WTC11 (cell line): ENCODE results near the gene PTPN2. TPM values are rescaled to one million over a fixed set of nuclear protein-coding genes. Genes with fewer than 3 reads are reported as not detected.

ENCODE experiments used
- ATAC-seq: fragments of 200-7000 bp; cut with Tn5 transposase; 2 replicates; pipeline ENCODE4 v1.10.0; 2021; ENCODE audit warnings: mild to moderate bottlenecking, moderate library complexity
- CTCF ChIA-PET: fragments of 300-600 bp; sonication (Branson Sonifier 250); formaldehyde crosslinking; loops from one replicate; lab custom pipeline; 2021; ENCODE audit warnings: antibody characterized with exemption; lab: Charles Lee
- POLR2A ChIA-PET: fragments of 350-600 bp; sonication (Branson Sonifier 250); formaldehyde crosslinking; loops from one replicate; lab custom pipeline; 2021; ENCODE audit warnings: antibody characterized with exemption; lab: Charles Lee
- DNase-seq: peaks from one replicate; pipeline ENCODE4 v3.0.0; 2021; ENCODE audit warnings: low spot score
- H3K27ac Mint-ChIP-seq: 2 replicates; pipeline ENCODE4 v1.8.0; 2021; ENCODE audit warnings: mixed read lengths
- H3K27me3 Mint-ChIP-seq: 2 replicates; pipeline ENCODE4 v1.8.0; 2021; ENCODE audit warnings: low read depth, mild to moderate bottlenecking, moderate library complexity, mixed read lengths
- H3K36me3 Mint-ChIP-seq: 2 replicates; pipeline ENCODE4 v1.8.0; 2021; ENCODE audit warnings: mixed read lengths
- H3K4me1 Mint-ChIP-seq: 2 replicates; pipeline ENCODE4 v1.8.0; 2022; ENCODE audit warnings: mixed read lengths
- H3K4me3 Mint-ChIP-seq: 2 replicates; pipeline ENCODE4 v1.8.0; 2021; ENCODE audit warnings: mild to moderate bottlenecking, moderate library complexity, mixed read lengths
- H3K9me3 Mint-ChIP-seq: 2 replicates; pipeline ENCODE4 v1.8.0; 2021; ENCODE audit warnings: mixed read lengths
- ATF2 ChIP-seq: sonication (generic); formaldehyde crosslinking; IDR thresholded peaks from 2 replicates; pipeline ENCODE4 v1.8.1; 2022; ENCODE audit warnings: low read depth, missing genetic modification reagents, borderline replicate concordance
- ATF6 ChIP-seq: sonication (generic); formaldehyde crosslinking; IDR thresholded peaks from 2 replicates; pipeline ENCODE4 v1.8.1; 2023; ENCODE audit warnings: mild to moderate bottlenecking, missing genetic modification reagents
- CREM ChIP-seq: sonication (generic); formaldehyde crosslinking; IDR thresholded peaks from 2 replicates; pipeline ENCODE4 v1.8.1; 2022; ENCODE audit warnings: mild to moderate bottlenecking, missing genetic modification reagents, moderate library complexity
- ELF4 ChIP-seq: sonication (generic); formaldehyde crosslinking; IDR thresholded peaks from 2 replicates; pipeline ENCODE4 v1.8.1; 2022; ENCODE audit warnings: low read depth, mild to moderate bottlenecking, moderate library complexity, missing genetic modification reagents
- FOXP1 ChIP-seq: sonication (generic); formaldehyde crosslinking; IDR thresholded peaks from 2 replicates; pipeline ENCODE4 v1.8.0; 2022; ENCODE audit warnings: missing genetic modification reagents, mild to moderate bottlenecking, moderate library complexity, borderline replicate concordance
- GABPB1 ChIP-seq: sonication (generic); formaldehyde crosslinking; IDR thresholded peaks from 2 replicates; pipeline ENCODE4 v1.8.1; 2023; ENCODE audit warnings: mild to moderate bottlenecking, missing genetic modification reagents
- KAT7 ChIP-seq: sonication (generic); formaldehyde crosslinking; IDR thresholded peaks from 2 replicates; pipeline ENCODE4 v1.8.1; 2023; ENCODE audit warnings: missing genetic modification reagents, mild to moderate bottlenecking, borderline replicate concordance
- MXD4 ChIP-seq: fragments of 250-450 bp; sonication (Bioruptor Pico); IDR thresholded peaks from 2 replicates; pipeline ENCODE4 v1.8.0; 2021; ENCODE audit warnings: mild to moderate bottlenecking, moderate library complexity, borderline replicate concordance
- NFATC4 ChIP-seq: fragments of 250-450 bp; sonication (Bioruptor Pico); IDR thresholded peaks from 2 replicates; pipeline ENCODE4 v1.9.0; 2021; ENCODE audit warnings: mild to moderate bottlenecking
- PRDM15 ChIP-seq: sonication (generic); formaldehyde crosslinking; IDR thresholded peaks from 2 replicates; pipeline ENCODE4 v1.8.0; 2022; ENCODE audit warnings: missing genetic modification reagents
- SOX15 ChIP-seq: fragments of 250-450 bp; sonication (Bioruptor Pico); IDR thresholded peaks from 2 replicates; pipeline ENCODE4 v1.9.0; 2021; ENCODE audit warnings: mild to moderate bottlenecking
- USF1 ChIP-seq: sonication (generic); formaldehyde crosslinking; IDR thresholded peaks from 2 replicates; pipeline ENCODE4 v1.8.0; 2022; ENCODE audit warnings: mild to moderate bottlenecking, missing genetic modification reagents
- ZMAT4 ChIP-seq: fragments of 250-450 bp; sonication (Bioruptor Pico); IDR thresholded peaks from 2 replicates; pipeline ENCODE4 v1.9.0; 2021; ENCODE audit warnings: mild to moderate bottlenecking
- ZNF232 ChIP-seq: sonication (generic); formaldehyde crosslinking; IDR thresholded peaks from 2 replicates; pipeline ENCODE4 v1.8.0; 2022; ENCODE audit warnings: mild to moderate bottlenecking, missing genetic modification reagents
- ZNF281 ChIP-seq: sonication (generic); formaldehyde crosslinking; IDR thresholded peaks from 2 replicates; pipeline ENCODE4 v1.8.0; 2023; ENCODE audit warnings: mild to moderate bottlenecking, missing genetic modification reagents
- ZNF512 ChIP-seq: sonication (generic); formaldehyde crosslinking; IDR thresholded peaks from 2 replicates; pipeline ENCODE4 v1.8.1; 2022; ENCODE audit warnings: missing genetic modification reagents, borderline replicate concordance
- ZNF671 ChIP-seq: fragments of 250-450 bp; sonication (Bioruptor Pico); IDR thresholded peaks from 2 replicates; pipeline ENCODE4 v1.8.0; 2021; ENCODE audit warnings: mild to moderate bottlenecking
- total RNA-seq: library from RNA; stranded (reverse); gene quantifications from 3 replicates; pipeline ENCODE4 v1.2.3, GENCODE V29; 2021

The PTPN2 gene
- total RNA-seq, 1 experiment from 2014 or later = 37.7 TPM

- no peak overlapping the region for H3K27ac Mint-ChIP-seq
- no peaks in the 10 kb centered on the region; the same call in 1 of the 2 replicates for H3K4me1 Mint-ChIP-seq
- ChIA-PET POLR2A (interaction anchor here (0.6 to 1.7 kb wide), 5 partner anchors 28 to 210 kb away, joined by 3 to 6 read pairs (median 3); partner anchors contain the start of genes CEP76, PSMG2, PTPN2 and SEH1L), CTCF (interaction anchor here (0.5 to 3.3 kb wide), 13 partner anchors 10 to 185 kb away, joined by 3 to 23 read pairs (median 5); no protein-coding TSS in a partner anchor)
- H3K27me3 Mint-ChIP-seq = peaks cover 54% of the 10 kb centered on the region
- ATAC-seq (peak; percentile 66), DNase-seq (peak; percentile 37)
- no peaks in the 10 kb centered on the region for H3K9me3 Mint-ChIP-seq
- no peak for TF ChIP-seq NFATC4 (CRISPR knock-in tag)
- no peak for TF ChIP-seq ZNF671 (CRISPR knock-in tag)
- TF ChIP-seq ZNF512 (CRISPR knock-in tag) = no peak
- TF ChIP-seq ATF2 (CRISPR knock-in tag) = no peak
- no peak for TF ChIP-seq CREM (CRISPR knock-in tag)
- no peak for TF ChIP-seq USF1 (CRISPR knock-in tag)
- no peak for TF ChIP-seq MXD4 (CRISPR knock-in tag)
- no peak for TF ChIP-seq ZNF281 (CRISPR knock-in tag)
- no peak for TF ChIP-seq KAT7
- TF ChIP-seq SOX15 = no peak
- no peak for TF ChIP-seq ZNF232 (CRISPR knock-in tag)
- TF ChIP-seq ELF4 (CRISPR knock-in tag) = no peak
- no peak for TF ChIP-seq PRDM15 (CRISPR knock-in tag)
- TF ChIP-seq ATF6 = no peak
- no peak for TF ChIP-seq ZMAT4
- no peak for TF ChIP-seq GABPB1 (CRISPR knock-in tag)
- TF ChIP-seq FOXP1 (CRISPR knock-in tag) = no peak
- TF ChIP-seq, all 79 proteins: peak for 0
- H3K36me3 Mint-ChIP-seq = no peaks in the 10 kb centered on the region
- H3K4me3 Mint-ChIP-seq = peak overlapping the region; percentile 63
Measured at GRCh38 chr18:12911929-12912703, 28.1 kb upstream of the PTPN2 start.
